Measurements from ENCODE around the gene PFKL. TPM values are rescaled to one million over a fixed set of nuclear protein-coding genes. Genes with fewer than 3 reads are reported as not detected.

PFKL gene
- total and polyA plus RNA-seq, 2 of the 8 experiments (the other 6 are each of a cell fraction or from before 2014, with no cell fraction given), result 80.2 to 82.3 TPM

- TF ChIP-seq CHD7 (IDR thresholded peaks at IDR 0.05; ENCODE audit: insufficient replicate concordance, low read length), result no peak
- TF ChIP-seq BACH1 (IDR thresholded peaks at IDR 0.05; ENCODE audit: low read length), result no peak
- no peak for TF ChIP-seq KDM1A (IDR thresholded peaks at IDR 0.05; ENCODE audit: borderline replicate concordance, low read length)
- TF ChIP-seq RBBP5 (IDR thresholded peaks at IDR 0.05; ENCODE audit: borderline replicate concordance, low read depth, low read length), result no peak
- no peak for TF ChIP-seq SP4 (IDR thresholded peaks at IDR 0.05; ENCODE audit: low read length)
- no peak for TF ChIP-seq YY1 (IDR thresholded peaks at IDR 0.05; ENCODE audit: low read depth, low read length)
- TF ChIP-seq ZNF274 (IDR thresholded peaks at IDR 0.05; ENCODE audit: borderline replicate concordance, extremely low read depth, low read length), result no peak
- no peak for TF ChIP-seq BRCA1 (IDR thresholded peaks at IDR 0.05; ENCODE audit: low read depth, low read length)
- TF ChIP-seq ATF3 (IDR thresholded peaks at IDR 0.05; ENCODE audit: insufficient read depth, low read depth, low read length), result no peak
- no peak for TF ChIP-seq POLR2A (IDR thresholded peaks at IDR 0.05; ENCODE audit: control extremely low read depth in 1 of 2, low read depth in 2 of 2, low read length in 2 of 2)
- no peak for TF ChIP-seq TEAD4 (IDR thresholded peaks at IDR 0.05; ENCODE audit: low read depth, low read length)
Observed at GRCh38 chr21:44294391-44295162, 5.3 kb upstream of the PFKL start (continued).

All from H1 (cell line).